Small intestine (tissue), 7 donors: ENCODE data around the gene GLCCI1. TPM values are rescaled to one million over a fixed set of nuclear protein-coding genes. Genes with fewer than 3 reads are reported as not detected.

Experiments
- DNase-seq, 2 donors: peaks; one replicate each; pipeline versions ENCODE4 v3.0.0 to v3.0.0-alpha.2; 2013
- FAIRE-seq: peaks from 2 replicates; lab custom pipeline; 2012; peaks lifted over from hg19 to GRCh38; lab: Jason Lieb, UNC
- H3K27ac ChIP-seq, 3 donors: one replicate each; pipeline ENCODE4 v1.5.1; 2013; ENCODE audit warnings: low read length in 2 of 3, mild to moderate bottlenecking in 2 of 3, control low read depth in 1 of 3, inconsistent platforms in 1 of 3, low read depth in 1 of 3, moderate library complexity in 1 of 3
- H3K27me3 ChIP-seq, 3 donors: one replicate each; pipeline ENCODE4 v1.6.1; 2013; ENCODE audit warnings: low read length in 3 of 3, inconsistent platforms in 1 of 3; ENCODE audit not compliant: control insufficient read depth in 3 of 3, insufficient read depth in 3 of 3
- H3K36me3 ChIP-seq, 3 donors: one replicate each; pipeline ENCODE4 v1.6.1; 2013; ENCODE audit warnings: low read length in 3 of 3, inconsistent platforms in 1 of 3, low read depth in 1 of 3, mild to moderate bottlenecking in 1 of 3, moderate library complexity in 1 of 3; ENCODE audit not compliant: control insufficient read depth in 3 of 3, insufficient read depth in 2 of 3
- H3K4me1 ChIP-seq, 3 donors: one replicate each; pipeline ENCODE4 v1.6.1; 2013; ENCODE audit warnings: low read length in 2 of 3, inconsistent platforms in 1 of 3, low read depth in 1 of 3, mild to moderate bottlenecking in 1 of 3, moderate library complexity in 1 of 3; ENCODE audit not compliant: control insufficient read depth in 3 of 3, insufficient read depth in 2 of 3
- H3K4me3 ChIP-seq, 3 donors: one replicate each; pipeline ENCODE4 v1.5.1; 2013; ENCODE audit warnings: low read length in 3 of 3, control low read depth in 1 of 3, inconsistent platforms in 1 of 3, low read depth in 1 of 3, mild to moderate bottlenecking in 1 of 3, moderate library complexity in 1 of 3
- H3K9me3 ChIP-seq, 2 donors: one replicate each; pipeline ENCODE4 v1.6.1; 2013; ENCODE audit warnings: low read depth in 1 of 2, low read length in 1 of 2; ENCODE audit not compliant: control insufficient read depth in 2 of 2, insufficient read depth in 1 of 2
- WGBS, 3 donors: extraction: QIAGEN DNeasy Blood & Tissue Kit; methylation state at CpG; one replicate each; pipeline ENCODE4 v1.1.7; 2013; 5-methylcytosine and 5-hydroxymethylcytosine counted together
- polyA plus RNA-seq, 4 donors: library from polyadenylated mRNA; stranded (reverse) in 3 of 4; unstranded in 1 of 4; fragments of 200-250 nt in 3 of 4; fragments of 120-200 nt in 1 of 4; gene quantifications; one replicate each; pipeline versions ENCODE4 v1.2.1 to v1.2.3, GENCODE V29; 2013
- donor health status: healthy with polysubstance abuse.
- donor health status: control.
- donor health status: control.
- donor health status: Bipolar disorder and iron deficiency.
- donor health status: healthy.

GLCCI1 gene
- polyA plus RNA-seq, 4 donors = 2.7 to 11.6 (median 5.0) TPM

- H3K27ac ChIP-seq = no peak overlapping the region
- WGBS, 3 donors = 92 to 98% (median 92%) methylated on average over 2 of the region's 2 CpGs
- peaks cover 0 to 11% (median 0%) of the 10 kb centered on the region in 3 donors for H3K36me3 ChIP-seq
- no peak overlapping the region for H3K4me3 ChIP-seq
- no peaks in the 10 kb centered on the region for H3K9me3 ChIP-seq
- no peaks in the 10 kb centered on the region for H3K4me1 ChIP-seq
- no peak for DNase-seq
- H3K27me3 ChIP-seq = no peaks in the 10 kb centered on the region
- FAIRE-seq = no peak
Observed at GRCh38 chr7:8065356-8065813, 96.8 kb downstream of the GLCCI1 start.

DNA sequence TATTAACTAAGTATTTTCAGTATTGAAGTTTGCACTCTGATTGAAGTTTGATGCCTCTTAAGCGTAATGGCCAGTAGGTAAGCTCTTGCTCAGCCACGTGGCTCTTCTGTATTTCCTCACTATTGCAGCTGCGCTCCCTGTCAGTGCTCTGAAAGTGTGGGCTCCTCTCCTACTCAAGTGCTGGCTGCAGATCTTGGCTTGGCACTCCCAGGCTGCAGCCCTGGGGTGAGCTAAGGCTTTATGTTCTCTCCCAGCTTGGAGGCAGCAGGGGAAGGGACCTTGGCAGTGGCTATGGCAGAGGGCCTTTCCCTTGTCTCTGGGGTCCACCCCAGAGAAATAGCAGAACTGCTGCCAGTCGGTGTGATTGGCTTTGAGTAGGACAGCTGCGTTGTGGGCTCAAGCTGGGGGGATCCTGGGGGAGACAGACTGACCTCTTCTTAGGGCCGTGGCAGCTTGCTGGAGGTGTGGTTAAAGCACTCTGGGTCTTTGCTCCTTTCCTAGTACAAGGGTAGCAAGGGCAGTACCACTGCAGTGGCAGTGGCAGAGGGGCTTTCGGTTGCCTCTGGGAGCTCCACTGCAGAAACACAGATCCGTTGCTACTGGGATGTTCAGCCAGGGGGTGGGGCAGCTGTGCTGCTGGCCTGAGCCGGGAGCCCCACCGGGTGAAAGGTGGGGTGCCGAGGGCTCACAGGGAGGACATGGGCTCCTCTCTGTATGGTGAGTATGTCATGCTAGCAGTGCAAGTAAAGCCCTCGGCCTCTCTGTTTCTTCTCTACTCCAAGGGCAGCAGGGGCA is 100.5 kb downstream of the GLCCI1 start:
- FAIRE-seq (no peak), DNase-seq (no peak)
- H3K36me3 ChIP-seq = peaks cover 0 to 9% (median 3%) of the 10 kb centered on the region in 3 donors
- H3K4me1 ChIP-seq = no peaks in the 10 kb centered on the region
- H3K4me3 ChIP-seq = no peak overlapping the region
- no peaks in the 10 kb centered on the region for H3K27me3 ChIP-seq
- WGBS, 3 donors = 82 to 95% (median 93%) methylated on average over 12 of the region's 12 CpGs
- H3K9me3 ChIP-seq = no peaks in the 10 kb centered on the region
- no peak overlapping the region for H3K27ac ChIP-seq

DNA sequence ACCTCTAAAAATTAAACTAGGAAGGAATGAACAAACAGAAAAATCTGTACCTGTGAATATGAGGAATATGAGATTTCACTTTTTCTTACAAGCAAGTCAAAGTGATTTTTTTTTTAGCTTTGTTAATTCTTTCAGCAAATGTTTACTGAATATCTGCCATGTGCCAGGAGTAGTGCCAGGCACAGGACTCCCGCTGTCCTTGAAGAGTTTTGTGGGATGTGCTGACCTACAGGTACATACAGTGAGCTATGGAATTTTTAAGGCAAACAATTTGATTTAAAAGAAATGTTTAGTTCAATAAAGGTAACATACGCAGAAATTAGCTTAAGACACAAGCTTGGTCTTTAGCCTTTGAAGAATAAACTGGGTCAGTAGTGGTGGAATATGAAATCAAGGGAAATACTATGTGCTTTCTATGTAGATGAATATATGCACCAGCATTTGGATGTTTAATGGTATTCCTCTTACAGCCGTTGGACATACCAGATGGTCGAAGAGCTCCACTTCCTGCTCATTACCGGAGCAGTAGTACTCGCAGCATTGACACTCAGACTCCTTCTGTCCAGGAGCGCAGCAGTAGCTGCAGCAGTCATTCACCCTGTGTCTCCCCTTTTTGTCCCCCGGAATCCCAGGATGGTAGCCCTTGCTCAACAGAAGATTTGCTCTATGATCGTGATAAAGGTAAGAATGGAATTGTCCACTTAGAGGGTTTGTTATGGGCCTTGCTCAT is 102.0 kb downstream of the GLCCI1 start:
- Histone ChIP-seq H3K4me3 (no peak overlapping the region), H3K4me1 (no peaks in the 10 kb centered on the region), H3K36me3 (peaks cover 0 to 9% (median 3%) of the 10 kb centered on the region in 3 donors), H3K27me3 (no peaks in the 10 kb centered on the region), H3K27ac (no peak overlapping the region), H3K9me3 (no peaks in the 10 kb centered on the region)
- FAIRE-seq (no peak), DNase-seq (no peak)
- 97 to 98% (median 97%) methylated on average over 9 of the region's 9 CpGs for WGBS, 3 donors

DNA sequence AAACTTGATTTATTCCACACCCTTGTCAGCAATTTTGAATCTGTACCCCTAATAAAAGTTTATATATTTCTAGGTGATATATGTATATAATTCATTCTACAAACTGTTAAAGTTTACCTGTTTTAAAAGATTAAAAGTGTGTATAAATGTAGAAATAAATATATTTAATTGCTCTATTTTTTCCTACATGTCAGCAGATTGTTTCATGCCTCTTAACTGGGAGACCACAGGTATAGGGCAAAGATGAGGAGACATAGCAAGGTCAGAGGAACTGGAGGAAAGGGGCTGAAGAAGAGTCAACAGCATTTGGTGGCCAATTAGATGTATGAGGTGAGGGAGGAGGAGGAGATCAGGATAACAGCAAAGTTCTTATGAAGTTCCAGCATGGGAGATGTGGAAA is 109.8 kb downstream of the GLCCI1 start:
- Histone ChIP-seq H3K4me3 (no peak overlapping the region), H3K9me3 (no peaks in the 10 kb centered on the region), H3K36me3 (peaks cover 0 to 2% (median 0%) of the 10 kb centered on the region in 3 donors), H3K27ac (no peak overlapping the region), H3K4me1 (no peaks in the 10 kb centered on the region), H3K27me3 (no peaks in the 10 kb centered on the region)
- DNase-seq (no peak), FAIRE-seq (no peak)

DNA sequence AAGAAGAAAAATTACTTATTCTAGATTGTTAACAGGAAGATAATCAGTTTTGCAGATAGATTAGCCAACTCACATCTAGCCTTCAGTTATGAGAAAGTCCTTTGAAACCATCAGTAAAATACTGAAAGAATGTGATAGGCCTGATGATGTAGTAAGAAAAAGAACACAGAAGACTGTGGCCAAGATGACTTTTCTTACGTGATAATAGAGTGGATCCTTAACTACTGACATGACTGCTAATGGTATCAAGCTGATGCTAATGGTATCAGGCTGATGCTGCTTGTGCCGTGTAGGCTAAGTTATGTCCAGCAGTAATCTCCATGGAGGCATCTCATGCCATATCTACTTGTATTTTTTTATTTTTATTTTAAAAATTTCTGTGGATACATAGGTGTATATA is 114.2 kb downstream of the GLCCI1 start:
- H3K9me3 ChIP-seq = no peaks in the 10 kb centered on the region
- no peak overlapping the region for H3K27ac ChIP-seq
- H3K27me3 ChIP-seq = no peaks in the 10 kb centered on the region
- H3K4me3 ChIP-seq = no peak overlapping the region
- FAIRE-seq = no peak
- DNase-seq = no peak
- H3K36me3 ChIP-seq = peaks cover 0 to 6% (median 5%) of the 10 kb centered on the region in 3 donors
- H3K4me1 ChIP-seq = no peaks in the 10 kb centered on the region
- WGBS, 3 donors = 80 to 94% (median 93%) methylated on average over 2 of the region's 2 CpGs

DNA sequence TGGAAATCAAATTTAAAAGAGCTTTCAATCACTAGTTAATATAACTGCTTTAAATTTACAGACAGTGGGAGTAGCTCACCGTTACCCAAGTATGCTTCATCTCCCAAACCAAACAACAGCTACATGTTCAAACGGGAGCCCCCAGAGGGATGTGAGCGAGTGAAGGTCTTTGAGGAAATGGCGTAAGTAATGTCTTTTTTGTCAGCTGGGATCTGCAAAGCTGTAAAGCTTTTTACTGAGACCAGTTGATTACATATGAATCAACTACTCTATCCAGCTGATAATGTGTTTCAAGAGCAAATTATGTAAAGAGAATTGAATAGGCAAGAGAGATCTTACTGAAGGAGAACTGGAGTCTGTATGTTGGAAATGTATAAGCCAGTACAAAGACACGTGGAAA is 116.2 kb downstream of the GLCCI1 start:
- Histone ChIP-seq H3K27ac (no peak overlapping the region), H3K36me3 (peaks cover 0 to 6% (median 5%) of the 10 kb centered on the region in 3 donors), H3K4me3 (no peak overlapping the region), H3K27me3 (no peaks in the 10 kb centered on the region), H3K9me3 (no peaks in the 10 kb centered on the region), H3K4me1 (no peaks in the 10 kb centered on the region)
- DNase-seq (no peak), FAIRE-seq (no peak)
- WGBS, 3 donors = 90 to 95% (median 94%) methylated on average over 5 of the region's 5 CpGs

DNA sequence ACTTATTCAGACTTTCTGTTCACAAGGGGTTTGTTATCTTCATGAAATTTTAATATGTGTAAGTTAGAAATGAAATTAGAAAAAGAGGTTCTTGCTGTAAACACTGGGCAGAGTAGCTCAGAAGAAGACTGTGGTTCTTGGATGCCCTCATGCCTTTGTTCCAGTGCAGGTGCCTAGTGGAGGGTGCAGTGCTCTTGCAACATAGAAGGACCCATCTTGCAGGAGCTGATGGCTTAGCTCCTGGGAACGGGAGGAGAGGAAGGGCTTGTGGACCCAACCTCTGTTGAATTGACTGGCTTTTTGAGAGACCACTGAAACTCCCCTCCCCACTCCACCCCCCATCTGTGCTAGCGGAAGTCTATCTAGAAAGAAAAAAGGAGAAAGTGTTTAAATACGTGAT is 116.8 kb downstream of the GLCCI1 start:
- H3K27ac ChIP-seq = no peak overlapping the region
- H3K4me3 ChIP-seq = no peak overlapping the region
- no peaks in the 10 kb centered on the region for H3K9me3 ChIP-seq
- no peaks in the 10 kb centered on the region for H3K4me1 ChIP-seq
- no peaks in the 10 kb centered on the region for H3K27me3 ChIP-seq
- H3K36me3 ChIP-seq = peaks cover 0 to 6% (median 5%) of the 10 kb centered on the region in 3 donors
- no peak for DNase-seq
- WGBS, 3 donors = 94 to 100% (median 95%) methylated on average over 3 of the region's 3 CpGs
- FAIRE-seq = no peak

- Histone ChIP-seq H3K36me3 (peaks cover 0 to 5% (median 3%) of the 10 kb centered on the region in 3 donors), H3K27ac (no peak overlapping the region), H3K4me3 (no peak overlapping the region), H3K27me3 (no peaks in the 10 kb centered on the region), H3K4me1 (no peaks in the 10 kb centered on the region), H3K9me3 (no peaks in the 10 kb centered on the region)
- FAIRE-seq (no peak), DNase-seq (no peak)
- 90 to 96% (median 95%) methylated on average over 6 of the region's 6 CpGs for WGBS, 3 donors
Observed at GRCh38 chr7:8086239-8086638, 117.6 kb downstream of the GLCCI1 start.
